MM.1S (cell line): Measurements from ENCODE around the gene ACKR2.

ENCODE experiments used
- DNase-seq: peaks from one replicate; pipeline ENCODE4 v3.0.0-alpha.2; 2015
- H2AFZ ChIP-seq: fragments of 300-600 bp; sonication (generic); 2 replicates; pipeline ENCODE4 v1.6.0; 2016; ENCODE audit warnings: antibody characterized with exemption, low read length
- H3F3A ChIP-seq: fragments of 300-600 bp; sonication (generic); 2 replicates; pipeline ENCODE4 v1.6.1; 2016; ENCODE audit warnings: mild to moderate bottlenecking, antibody characterized with exemption, low read length, moderate library complexity, mixed read lengths; ENCODE audit not compliant: insufficient read depth
- H3K27ac ChIP-seq: fragments of 300-600 bp; sonication (generic); 2 replicates; pipeline ENCODE4 v1.5.1; 2016; ENCODE audit warnings: mild to moderate bottlenecking, low read length
- H3K27me3 ChIP-seq: fragments of 300-600 bp; sonication (generic); replicated peaks from 2 replicates; pipeline ENCODE4 v1.6.0; 2016; ENCODE audit warnings: low read length; ENCODE audit not compliant: insufficient read depth
- H3K36me3 ChIP-seq: fragments of 300-600 bp; sonication (generic); replicated peaks from 2 replicates; pipeline ENCODE4 v1.6.1; 2016; ENCODE audit warnings: mild to moderate bottlenecking, low read length, mixed read lengths; ENCODE audit not compliant: insufficient read depth
- H3K4me1 ChIP-seq: fragments of 300-600 bp; sonication (generic); 2 replicates; pipeline ENCODE4 v1.6.1; 2016; ENCODE audit warnings: low read length, mixed read lengths
- H3K4me2 ChIP-seq: fragments of 300-600 bp; sonication (generic); 2 replicates; pipeline ENCODE4 v1.6.0; 2016; ENCODE audit warnings: low read depth, low read length
- H3K4me3 ChIP-seq: fragments of 300-600 bp; sonication (generic); 2 replicates; pipeline ENCODE4 v1.5.1; 2016; ENCODE audit warnings: low read length, mixed read lengths
- H3K79me2 ChIP-seq: fragments of 300-600 bp; sonication (generic); 2 replicates; pipeline ENCODE4 v1.6.1; 2016; ENCODE audit warnings: mixed run types, low read length, mixed read lengths
- H3K9ac ChIP-seq: fragments of 300-600 bp; sonication (generic); 2 replicates; pipeline ENCODE4 v1.6.1; 2016; ENCODE audit warnings: low read length, mixed read lengths
- H3K9me2 ChIP-seq: fragments of 300-600 bp; sonication (generic); replicated peaks from 2 replicates; pipeline ENCODE4 v1.6.1; 2016; ENCODE audit warnings: mild to moderate bottlenecking, low read length, mixed read lengths; ENCODE audit not compliant: insufficient read depth
- H3K9me3 ChIP-seq: fragments of 300-600 bp; sonication (generic); replicated peaks from 2 replicates; pipeline ENCODE4 v1.6.1; 2016; ENCODE audit warnings: mild to moderate bottlenecking, low read length, mixed read lengths; ENCODE audit not compliant: insufficient read depth
- H4K20me1 ChIP-seq: fragments of 300-600 bp; sonication (generic); 2 replicates; pipeline ENCODE4 v1.6.1; 2016; ENCODE audit warnings: mild to moderate bottlenecking, low read length, moderate library complexity, mixed read lengths; ENCODE audit not compliant: insufficient read depth
- CTCF ChIP-seq: fragments of 300-600 bp; sonication (generic); IDR thresholded peaks from 2 replicates; pipeline ENCODE4 v1.5.1; 2016; ENCODE audit warnings: antibody characterized with exemption, low read length, mixed read lengths
- EZH2 ChIP-seq: fragments of 300-600 bp; sonication (generic); optimal IDR thresholded peaks from 2 replicates; pipeline ENCODE3; 2017; ENCODE audit warnings: low read depth, mild to moderate bottlenecking, antibody characterized with exemption, low read length, mixed read lengths
- EZH2phosphoT487 ChIP-seq: fragments of 300-600 bp; sonication (generic); IDR thresholded peaks from 2 replicates; pipeline ENCODE4 v1.6.1; 2018; ENCODE audit warnings: antibody characterized with exemption, low read length

ACKR2 gene

GRCh38 chr3:42838571-42838970 is 29.3 kb downstream of the ACKR2 start:
- no peaks in the 10 kb centered on the region for H3F3A ChIP-seq
- H3K9me3 ChIP-seq: no peaks in the 10 kb centered on the region
- 0 out of 2 replicates have a peak, but pooled peaks cover 3% of the 10 kb centered on the region for H3K4me1 ChIP-seq
- H3K4me3 ChIP-seq: no peak overlapping the region
- H3K9me2 ChIP-seq: no peaks in the 10 kb centered on the region
- no peak overlapping the region for H3K9ac ChIP-seq
- no peak overlapping the region for H2AFZ ChIP-seq
- H3K4me2 ChIP-seq: peak overlapping the region; percentile 88; the same call in 1 of the 2 replicates
- H3K36me3 ChIP-seq: no peaks in the 10 kb centered on the region
- H4K20me1 ChIP-seq: no peaks in the 10 kb centered on the region
- no peak overlapping the region for H3K27ac ChIP-seq
- no peaks in the 10 kb centered on the region for H3K79me2 ChIP-seq
- H3K27me3 ChIP-seq: no peaks in the 10 kb centered on the region
- TF ChIP-seq CTCF (no peak), EZH2phosphoT487 (no peak)
- DNase-seq: no peak

- H3K9ac ChIP-seq: peak overlapping the region; percentile 47; the same call in 1 of the 2 replicates
- H3K9me2 ChIP-seq: no peaks in the 10 kb centered on the region
- H3K4me3 ChIP-seq: peak overlapping the region; percentile 44
- H4K20me1 ChIP-seq: no peaks in the 10 kb centered on the region
- H3K79me2 ChIP-seq: no peaks in the 10 kb centered on the region
- H3K27me3 ChIP-seq: no peaks in the 10 kb centered on the region
- peak overlapping the region; percentile 88 for H3K4me2 ChIP-seq
- no peaks in the 10 kb centered on the region for H3K36me3 ChIP-seq
- no peaks in the 10 kb centered on the region for H3K9me3 ChIP-seq
- peak overlapping the region; percentile 74 for H2AFZ ChIP-seq
- TF ChIP-seq CTCF (peak; percentile 75), EZH2 (no peak)
- no peaks in the 10 kb centered on the region for H3F3A ChIP-seq
- peak; percentile 82 for DNase-seq
- H3K27ac ChIP-seq: no peak overlapping the region
- 0 out of 2 replicates have a peak, but pooled peaks cover 3% of the 10 kb centered on the region for H3K4me1 ChIP-seq
Observed at GRCh38 chr3:42839616-42840015, 30.4 kb downstream of the ACKR2 start.

- DNase-seq: no peak
Observed at GRCh38 chr3:42841332-42841731, 32.1 kb downstream of the ACKR2 start.

More at GRCh38 chr3:42841332-42841731, 32.1 kb downstream of the ACKR2 start:
- Histone ChIP-seq H3K4me1 (0 out of 2 replicates have a peak, but pooled peaks cover 3% of the 10 kb centered on the region), H4K20me1 (no peaks in the 10 kb centered on the region), H3K4me2 (no peak overlapping the region), H2AFZ (no peak overlapping the region), H3F3A (no peaks in the 10 kb centered on the region), H3K9me2 (no peaks in the 10 kb centered on the region), H3K9me3 (no peaks in the 10 kb centered on the region), H3K27ac (no peak overlapping the region), H3K4me3 (no peak overlapping the region), H3K79me2 (no peaks in the 10 kb centered on the region), H3K9ac (no peak overlapping the region), H3K27me3 (no peaks in the 10 kb centered on the region), H3K36me3 (no peaks in the 10 kb centered on the region)
- TF ChIP-seq EZH2phosphoT487: no peak
- TF ChIP-seq CTCF: no peak
- TF ChIP-seq EZH2: no peak
